Measurements from ENCODE around the gene MXRA8. TPM values are rescaled to one million over a fixed set of nuclear protein-coding genes. Genes with fewer than 3 reads are reported as not detected.

The MXRA8 gene
- total RNA-seq, 2 experiments from 2014 or later = 0.92 to 0.98 TPM

DNA sequence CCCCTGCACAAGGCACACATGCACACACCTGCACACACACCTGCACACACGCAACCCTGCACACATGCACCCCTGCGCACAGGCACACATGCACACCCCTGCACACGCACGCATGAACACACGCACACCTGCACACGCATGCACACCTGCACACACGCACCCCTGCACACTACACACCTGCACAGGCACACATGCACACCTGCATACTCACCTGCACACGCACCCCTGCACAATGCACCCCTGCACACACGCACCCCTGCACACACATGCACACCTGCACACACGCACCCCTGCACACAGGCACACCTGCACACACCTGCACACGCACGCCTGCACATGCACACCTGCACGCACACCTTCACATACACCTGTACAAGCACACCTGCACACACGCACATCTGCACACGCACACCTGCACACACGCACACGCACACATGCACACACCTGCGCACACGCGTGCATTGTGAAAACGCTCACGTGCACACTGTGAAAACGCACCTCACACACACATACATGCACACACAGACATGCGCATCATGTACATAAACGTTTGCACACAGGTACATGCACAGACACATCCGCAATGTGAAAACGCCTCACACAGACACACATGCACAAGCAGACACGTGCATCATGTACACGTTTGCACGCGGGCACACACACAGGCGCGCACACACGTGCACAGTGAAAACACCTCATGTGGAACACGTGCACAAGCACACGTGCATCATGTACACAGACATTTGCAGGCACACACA is 17.4 kb downstream of the MXRA8 start:
- POLR2A ChIA-PET = interaction anchor here (0.8 kb wide), 1 partner anchor 29 kb away, joined by 3 read pairs; no protein-coding TSS in a partner anchor
- H3K4me1 Mint-ChIP-seq (ENCODE audit: low read depth) = peaks cover 7% of the 10 kb centered on the region

GRCh38 chr1:1340185-1340584 is 18.2 kb downstream of the MXRA8 start:
- intact Hi-C loops (cut with micrococcal nuclease) = no loop called here
- DNase-seq (no peak), ATAC-seq (no peak)
- Mint-ChIP-seq H3K4me3 (no peak overlapping the region), H3K36me3 (ENCODE audit: low read depth) (peaks cover 16% of the 10 kb centered on the region), H3K4me1 (ENCODE audit: low read depth) (peaks cover 6% of the 10 kb centered on the region), H3K27ac (no peak overlapping the region), H3K27me3 (no peaks in the 10 kb centered on the region), H3K9me3 (no peaks in the 10 kb centered on the region)
- ChIA-PET POLR2A (no interaction called here), CTCF (no interaction called here)
- TF ChIP-seq, protein P1, sequence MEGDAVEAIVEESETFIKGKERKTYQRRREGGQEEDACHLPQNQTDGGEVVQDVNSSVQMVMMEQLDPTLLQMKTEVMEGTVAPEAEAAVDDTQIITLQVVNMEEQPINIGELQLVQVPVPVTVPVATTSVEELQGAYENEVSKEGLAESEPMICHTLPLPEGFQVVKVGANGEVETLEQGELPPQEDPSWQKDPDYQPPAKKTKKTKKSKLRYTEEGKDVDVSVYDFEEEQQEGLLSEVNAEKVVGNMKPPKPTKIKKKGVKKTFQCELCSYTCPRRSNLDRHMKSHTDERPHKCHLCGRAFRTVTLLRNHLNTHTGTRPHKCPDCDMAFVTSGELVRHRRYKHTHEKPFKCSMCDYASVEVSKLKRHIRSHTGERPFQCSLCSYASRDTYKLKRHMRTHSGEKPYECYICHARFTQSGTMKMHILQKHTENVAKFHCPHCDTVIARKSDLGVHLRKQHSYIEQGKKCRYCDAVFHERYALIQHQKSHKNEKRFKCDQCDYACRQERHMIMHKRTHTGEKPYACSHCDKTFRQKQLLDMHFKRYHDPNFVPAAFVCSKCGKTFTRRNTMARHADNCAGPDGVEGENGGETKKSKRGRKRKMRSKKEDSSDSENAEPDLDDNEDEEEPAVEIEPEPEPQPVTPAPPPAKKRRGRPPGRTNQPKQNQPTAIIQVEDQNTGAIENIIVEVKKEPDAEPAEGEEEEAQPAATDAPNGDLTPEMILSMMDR (IDR thresholded peaks at IDR 0.05) = no peak

More for the DNA sequence above, 17.4 kb downstream of the MXRA8 start:
- H3K27ac Mint-ChIP-seq = no peak overlapping the region
- ATAC-seq = no peak
- no peak overlapping the region for H3K4me3 Mint-ChIP-seq
- TF ChIP-seq, protein P1 (IDR thresholded peaks at IDR 0.05) = no peak
- no peak for DNase-seq
- no peaks in the 10 kb centered on the region for H3K9me3 Mint-ChIP-seq
- H3K36me3 Mint-ChIP-seq (ENCODE audit: low read depth) = peaks cover 16% of the 10 kb centered on the region
- CTCF ChIA-PET = interaction anchor here (1.2 kb wide), 1 partner anchor 31 kb away, joined by 3 read pairs; no protein-coding TSS in a partner anchor
- no peaks in the 10 kb centered on the region for H3K27me3 Mint-ChIP-seq
- intact Hi-C loops (cut with micrococcal nuclease) = no loop called here

DNA sequence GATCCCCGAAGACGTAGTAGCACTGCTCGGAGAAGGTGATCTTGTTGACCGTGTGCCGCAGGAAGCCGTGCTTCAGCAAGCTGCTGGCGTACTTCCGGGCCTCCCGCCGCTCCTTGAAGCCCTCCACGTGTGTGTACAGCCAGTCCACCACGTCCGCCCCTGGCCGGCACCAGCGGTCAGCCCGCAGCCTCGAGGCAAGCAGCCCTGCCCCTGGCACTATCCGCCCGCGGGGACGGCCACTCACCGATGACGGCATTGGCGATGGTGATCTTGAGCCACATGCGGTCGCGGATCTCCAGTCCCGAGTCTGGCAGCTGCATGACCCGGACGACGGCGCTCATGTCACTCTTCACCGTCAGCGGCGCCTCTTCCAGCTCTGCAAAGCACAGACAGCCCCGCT is 20.1 kb downstream of the MXRA8 start:
- no peak overlapping the region for H3K4me3 Mint-ChIP-seq
- DNase-seq = no peak
- H3K27ac Mint-ChIP-seq = no peak overlapping the region
- intact Hi-C loops (cut with micrococcal nuclease) = no loop called here
- CTCF ChIA-PET = no interaction called here
- TF ChIP-seq, protein P1 (IDR thresholded peaks at IDR 0.05) = no peak
- H3K9me3 Mint-ChIP-seq = no peaks in the 10 kb centered on the region
- H3K36me3 Mint-ChIP-seq (ENCODE audit: low read depth) = peaks cover 16% of the 10 kb centered on the region
- POLR2A ChIA-PET = interaction anchor here (0.6 to 1.9 kb wide), 2 partner anchors 12 to 21 kb away, joined by 3 to 8 read pairs; no protein-coding TSS in a partner anchor
- no peak for ATAC-seq
- H3K4me1 Mint-ChIP-seq (ENCODE audit: low read depth) = no peaks in the 10 kb centered on the region
- no peaks in the 10 kb centered on the region for H3K27me3 Mint-ChIP-seq

DNA sequence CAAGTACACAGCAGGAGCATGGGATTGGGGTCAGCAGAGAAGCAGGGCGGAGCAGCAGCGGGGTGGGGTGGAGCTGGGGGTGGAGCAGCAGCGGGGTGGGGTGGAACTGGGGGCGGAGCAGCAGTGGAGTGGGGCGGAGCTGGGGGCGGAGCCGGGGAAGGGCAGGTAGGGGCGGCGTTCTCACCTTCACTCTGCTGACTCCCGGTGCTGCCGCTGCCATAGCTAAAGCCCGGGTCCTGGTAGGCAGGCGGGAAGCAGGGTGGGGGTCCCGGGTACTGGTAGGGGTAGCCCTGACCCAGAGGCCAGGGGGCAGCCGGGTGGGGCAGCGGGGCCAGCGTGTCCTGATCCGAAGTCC is 20.6 kb downstream of the MXRA8 start:
- POLR2A ChIA-PET = interaction anchor here (0.6 to 1.9 kb wide), 2 partner anchors 12 to 21 kb away, joined by 3 to 8 read pairs; no protein-coding TSS in a partner anchor
- H3K36me3 Mint-ChIP-seq (ENCODE audit: low read depth) = peaks cover 16% of the 10 kb centered on the region
- H3K4me1 Mint-ChIP-seq (ENCODE audit: low read depth) = no peaks in the 10 kb centered on the region
- H3K4me3 Mint-ChIP-seq = no peak overlapping the region
- H3K27ac Mint-ChIP-seq = no peak overlapping the region
- peak; percentile 52 for DNase-seq
- CTCF ChIA-PET = interaction anchor here (1.1 kb wide), 1 partner anchor 35 kb away, joined by 3 read pairs; no protein-coding TSS in a partner anchor
- intact Hi-C loops (cut with micrococcal nuclease) = no loop called here
- no peaks in the 10 kb centered on the region for H3K27me3 Mint-ChIP-seq
- TF ChIP-seq, protein P1 (IDR thresholded peaks at IDR 0.05) = no peak
- ATAC-seq = peak; percentile 81
- H3K9me3 Mint-ChIP-seq = no peaks in the 10 kb centered on the region
